K562 (cell line): ENCODE measurements around the gene ACTL6A. TPM values are rescaled to one million over a fixed set of nuclear protein-coding genes. Genes with fewer than 3 reads are reported as not detected.

ENCODE experiments used
- ATAC-seq: fragments of 200-7000 bp; cut with Tn5 transposase; 3 replicates; pipeline ENCODE4 v1.9.1; 2020; ENCODE audit warnings: moderate library complexity
- BruUV-seq: library from RNA; stranded (reverse); fragments of 400-500 nt; replicated peaks from 2 replicates; lab custom pipeline; 2021; lab: Mats Ljungman, UMichigan
- CTCF ChIA-PET: fragments of 300-600 bp; formaldehyde crosslinking; extraction: SDS; loops from one replicate; lab custom pipeline; 2021; ENCODE audit warnings: low intra/inter-chr PET ratio; lab: Yijun Ruan, JAX
- POLR2A ChIA-PET: fragments of 300-600, 350-650 bp; sonication (Branson Sonifier 250); formaldehyde crosslinking; extraction: SDS; loops from one replicate; lab custom pipeline; 2021; ENCODE audit warnings: antibody characterized with exemption, inconsistent platforms; lab: Yijun Ruan, JAX
- DNase-seq, 4 experiments: peaks; one replicate each; pipeline versions ENCODE4 v3.0.0 to v3.0.0-alpha.2; 2011 to 2018; ENCODE audit warnings: low spot score in 3 of 4, mixed read lengths in 3 of 4; ENCODE audit errors: extremely low read depth in 1 of 4
- FAIRE-seq: peaks from 2 replicates; lab custom pipeline; 2011; peaks lifted over from hg19 to GRCh38; lab: Jason Lieb, UNC
- H2AFZ ChIP-seq: 2 replicates; pipeline ENCODE4 v1.6.0; 2011; ENCODE audit warnings: low read depth, low read length, control low read depth, inconsistent platforms
- H3K27ac ChIP-seq: fragments of 200-600 bp; 3 replicates; pipeline ENCODE4 v1.8.0; 2011; ENCODE audit warnings: low read depth, mild to moderate bottlenecking, control low read depth, inconsistent platforms, low read length, moderate library complexity, mixed read lengths; ENCODE audit errors: extremely low read depth
- H3K27me3 ChIP-seq, 2 experiments: fragments of 300-600 bp in 1 of 2; 2 replicates in 1 of 2; 3 replicates in 1 of 2; pipeline versions ENCODE4 v1.6.0 to v1.8.0; 2011; ENCODE audit warnings: inconsistent platforms in 2 of 2, low read length in 2 of 2, mild to moderate bottlenecking in 1 of 2, mixed read lengths in 1 of 2, moderate library complexity in 1 of 2; ENCODE audit not compliant: control insufficient read depth in 2 of 2, insufficient read depth in 2 of 2
- H3K36me3 ChIP-seq: fragments of 300-600 bp; 3 replicates; pipeline ENCODE4 v1.8.0; 2011; ENCODE audit warnings: mild to moderate bottlenecking, low read length, inconsistent platforms; ENCODE audit not compliant: control insufficient read depth, insufficient read depth
- H3K4me1 ChIP-seq, 2 experiments: fragments of 200-600 bp in 1 of 2; replicated peaks in 1 of 2; 2 replicates in 1 of 2; 3 replicates in 1 of 2; pipeline versions ENCODE4 v1.5.1 to v1.8.0; 2011; ENCODE audit warnings: inconsistent platforms in 2 of 2, low read length in 2 of 2, mild to moderate bottlenecking in 1 of 2, mixed read lengths in 1 of 2, moderate library complexity in 1 of 2; ENCODE audit not compliant: control insufficient read depth in 2 of 2, insufficient read depth in 2 of 2
- H3K4me2 ChIP-seq: 2 replicates; pipeline ENCODE4 v1.6.1; 2011; ENCODE audit warnings: low read length, control low read depth, inconsistent platforms, mixed read lengths; ENCODE audit not compliant: insufficient read depth
- H3K4me3 ChIP-seq: fragments of 200-600 bp; sonication (generic), shearing (Covaris generic); 2 replicates; pipeline ENCODE4 v1.5.1; 2016; ENCODE audit warnings: control low read depth, inconsistent platforms
- H3K79me2 ChIP-seq: fragments of 200-600 bp; 3 replicates; pipeline ENCODE4 v1.8.0; 2011; ENCODE audit warnings: low read length, inconsistent platforms; ENCODE audit not compliant: control insufficient read depth, insufficient read depth
- H3K9ac ChIP-seq, 2 experiments: 2 replicates each; pipeline versions ENCODE4 v1.6.0 to v1.6.1; 2011; ENCODE audit warnings: low read depth in 2 of 2, low read length in 2 of 2, control low read depth in 1 of 2, inconsistent platforms in 1 of 2, mild to moderate bottlenecking in 1 of 2, mixed read lengths in 1 of 2; ENCODE audit not compliant: insufficient read depth in 1 of 2
- H3K9me1 ChIP-seq: one replicate; pipeline ENCODE4 v1.6.0; 2011; ENCODE audit warnings: inconsistent platforms, mild to moderate bottlenecking, low read length, moderate library complexity; ENCODE audit not compliant: control insufficient read depth, insufficient read depth
- H3K9me3 ChIP-seq: replicated peaks from 2 replicates; pipeline ENCODE4 v1.5.1; 2011; ENCODE audit warnings: low read depth, low read length, inconsistent platforms; ENCODE audit not compliant: control insufficient read depth, insufficient read depth
- H4K20me1 ChIP-seq: replicated peaks from 2 replicates; pipeline ENCODE4 v1.6.1; 2011; ENCODE audit warnings: low read length, inconsistent platforms, mixed read lengths; ENCODE audit not compliant: control insufficient read depth, insufficient read depth
- ELF1 ChIP-seq: fragments of 200-800 bp; sonication (Bioruptor generic); IDR thresholded peaks from 2 replicates; pipeline ENCODE4 v1.6.1; 2016; ENCODE audit warnings: missing genetic modification characterization, missing compliant biosample characterization
- KDM1A ChIP-seq, 2 experiments: fragments of 450-650 bp; IDR thresholded peaks; 2 replicates each; pipeline ENCODE4 v1.6.1; 2016; ENCODE audit warnings: mild to moderate bottlenecking in 2 of 2
- MYC ChIP-seq, 2 experiments: fragments of 250-450 bp in 1 of 2; sonication (Bioruptor Pico) in 1 of 2; IDR thresholded peaks; 2 replicates each; pipeline versions ENCODE4 v1.5.1 to v1.6.1; 2012 to 2021; ENCODE audit warnings: low read depth in 2 of 2, borderline replicate concordance in 1 of 2, improper control_type of control experiment in 1 of 2, low read length in 1 of 2, mild to moderate bottlenecking in 1 of 2, moderate library complexity in 1 of 2
- NBN ChIP-seq: fragments of 450-650 bp; IDR thresholded peaks from 2 replicates; pipeline ENCODE4 v1.6.1; 2016; ENCODE audit warnings: low read depth, mild to moderate bottlenecking
- SAFB ChIP-seq: fragments of 200-400 bp; formaldehyde crosslinking; IDR thresholded peaks from 2 replicates; pipeline ENCODE4 v1.6.1; 2017; ENCODE audit warnings: low read depth, low read length, borderline replicate concordance
- SMAD2 ChIP-seq: fragments of 150-350 bp; IDR thresholded peaks from 2 replicates; pipeline ENCODE4 v1.6.1; 2014; ENCODE audit warnings: low read depth, mild to moderate bottlenecking, low read length
- STAT5A ChIP-seq: IDR thresholded peaks from 2 replicates; pipeline ENCODE4 v1.6.1; 2012; ENCODE audit warnings: low read length, inconsistent platforms, borderline replicate concordance
- THRAP3 ChIP-seq: fragments of 450-650 bp; IDR thresholded peaks from 2 replicates; pipeline ENCODE4 v1.6.1; 2016; ENCODE audit warnings: mild to moderate bottlenecking, inconsistent platforms, borderline replicate concordance
- ZBTB12 ChIP-seq: fragments of 250-450 bp; sonication (Bioruptor Pico); IDR thresholded peaks from 2 replicates; pipeline ENCODE4 v1.4.0; 2020
- ZNF511 ChIP-seq: sonication (generic); formaldehyde crosslinking; IDR thresholded peaks from 2 replicates; pipeline ENCODE4 v1.8.0; 2022; ENCODE audit warnings: mild to moderate bottlenecking, missing genetic modification reagents
- ZNF57 ChIP-seq: fragments of 450-650 bp; formaldehyde crosslinking; IDR thresholded peaks from 2 replicates; pipeline ENCODE4 v1.4.0; 2020; ENCODE audit warnings: mild to moderate bottlenecking, moderate library complexity
- ZNF586 ChIP-seq: fragments of 450-650 bp; formaldehyde crosslinking; conservative IDR thresholded peaks from 2 replicates; pipeline ENCODE4 v1.4.0; 2020; ENCODE audit warnings: mild to moderate bottlenecking, moderate library complexity
- ZNF695 ChIP-seq: fragments of 450-650 bp; formaldehyde crosslinking; IDR thresholded peaks from 2 replicates; pipeline ENCODE4 v1.4.0; 2020; ENCODE audit warnings: mild to moderate bottlenecking, moderate library complexity
- WGBS: fragments of 100-300 bp; shearing (Covaris generic); methylation state at CpG from one replicate; pipeline ENCODE4 v1.1.6; 2016; ENCODE audit warnings: low coverage, mixed read lengths; ENCODE audit not compliant: insufficient coverage; ENCODE audit errors: missing lambda C conversion rate; 5-methylcytosine and 5-hydroxymethylcytosine counted together
- in situ Hi-C: fragments of 300-500 bp; cut with MboI; formaldehyde crosslinking; loops from 4 replicates; pipeline ENCODE4 v1.15.0; 2018; ENCODE audit warnings: inconsistent platforms, mixed read lengths
- intact Hi-C: fragments of 100-400 bp; cut with micrococcal nuclease; formaldehyde crosslinking; loops from 2 replicates; pipeline ENCODE4 v1.14.2; 2022
- polyA plus RNA-seq, 8 experiments: library from polyadenylated mRNA; depleted of rRNA in 4 of 8; stranded (reverse) in 5 of 8; unstranded in 3 of 8; fragments of >200 nt; fragmentation: Nextera tagmentation in 2 of 8; fragmentation: Illumina TruSeq in 1 of 8; extraction: Ambion mirVana in 2 of 8; extraction: Trizol in 1 of 8; gene quantifications; 2 replicates each; pipeline versions ENCODE4 v1.2.1 to v1.2.3, GENCODE V29; 2011 to 2014; ENCODE audit warnings: inconsistent platforms in 1 of 8, missing spikeins in 1 of 8
- total RNA-seq, 7 experiments: library from RNA; depleted of rRNA in 6 of 7; stranded (reverse); fragments of >200 nt in 6 of 7; fragmentation: Illumina TruSeq in 2 of 7; extraction: Trizol in 2 of 7; gene quantifications; 2 replicates each; pipeline versions ENCODE4 v1.2.1 to v1.2.3, GENCODE V29; 2011 to 2021; ENCODE audit warnings: low replicate concordance in 1 of 7

Gene ACTL6A
- total and polyA plus RNA-seq, 9 of the 15 experiments (the other 6 are each of a cell fraction or from before 2014, with no cell fraction given): 107 to 243 (median 157) TPM

- FAIRE-seq (no peak), DNase-seq (no peak)
- Histone ChIP-seq H3K4me1 (no peaks in the 10 kb centered on the region), H3K36me3 (no peaks in the 10 kb centered on the region), H3K9me3 (no peaks in the 10 kb centered on the region), H3K27me3 (peaks cover 19% of the 10 kb centered on the region in 2 experiments; a peak in 4 of 5 replicates)
- POLR2A ChIA-PET: interaction anchor here (0.8 kb wide), 1 partner anchor 8 kb away, joined by 3 read pairs; no protein-coding TSS in a partner anchor
- no peak for TF ChIP-seq SMAD2
- no peak for TF ChIP-seq ZNF586 (CRISPR knock-in tag)
- no peak for TF ChIP-seq NBN
- TF ChIP-seq KDM1A (IDR thresholded peaks at IDR 0.05): no peak
- TF ChIP-seq ELF1 (tag): no peak
- TF ChIP-seq ZNF695: no peak
- TF ChIP-seq ZNF57: no peak
- no peak for TF ChIP-seq MYC (IDR thresholded peaks at IDR 0.05; ENCODE audit: low read depth, low read length)
- TF ChIP-seq MYC (CRISPR knock-in tag; IDR thresholded peaks at IDR 0.05; ENCODE audit: borderline replicate concordance, low read depth): no peak
- no peak for TF ChIP-seq ZNF511 (CRISPR knock-in tag)
- TF ChIP-seq SAFB: no peak
- TF ChIP-seq ZBTB12: no peak
- no peak for TF ChIP-seq THRAP3
- no peak for TF ChIP-seq STAT5A
- TF ChIP-seq, all 486 proteins: peak for 0
- CTCF ChIA-PET: no interaction called here
- no TSS peak for BruUV-seq
- no peaks in the 10 kb centered on the region for H3K79me2 ChIP-seq
- 6% methylated on average over 4 of the region's 4 CpGs for WGBS
- no peak overlapping the region for H2AFZ ChIP-seq
- H3K4me3 ChIP-seq: no peak overlapping the region
- no peak for ATAC-seq
- no peak overlapping the region for H3K27ac ChIP-seq
- no peak overlapping the region for H3K9ac ChIP-seq
- H3K9me1 ChIP-seq: no peaks in the 10 kb centered on the region
- intact Hi-C loops: no loop called here
- in situ Hi-C loops: no loop called here
- H4K20me1 ChIP-seq: no peaks in the 10 kb centered on the region; the same call in 1 of the 2 replicates
- no peak overlapping the region for H3K4me2 ChIP-seq
These were observed 29.5 kb upstream of the ACTL6A start for GRCh38 chr3:179533274-179533673.
